HUES64 (cell line): Measurements from ENCODE around the gene TSLP.

ENCODE experiments used
- H3K27ac ChIP-seq: 2 replicates; pipeline ENCODE4 v1.7.0; 2013; ENCODE audit warnings: low read depth, low read length, inconsistent platforms
- H3K27me3 ChIP-seq: 2 replicates; pipeline ENCODE4 v1.6.1; 2013; ENCODE audit warnings: mild to moderate bottlenecking, low read length; ENCODE audit not compliant: insufficient read depth
- H3K36me3 ChIP-seq: 2 replicates; pipeline ENCODE4 v1.6.1; 2013; ENCODE audit warnings: mild to moderate bottlenecking, low read length; ENCODE audit not compliant: insufficient read depth
- H3K4me1 ChIP-seq: 2 replicates; pipeline ENCODE4 v1.6.1; 2013; ENCODE audit warnings: mild to moderate bottlenecking, low read length, moderate library complexity; ENCODE audit not compliant: insufficient read depth
- H3K4me3 ChIP-seq: 2 replicates; pipeline ENCODE4 v1.5.1; 2013; ENCODE audit warnings: mild to moderate bottlenecking, low read length, moderate library complexity
- H3K9ac ChIP-seq: 2 replicates; pipeline ENCODE4 v1.6.1; 2013; ENCODE audit warnings: mild to moderate bottlenecking, low read depth, low read length
- H3K9me3 ChIP-seq: 2 replicates; pipeline ENCODE4 v1.6.1; 2013; ENCODE audit warnings: low read depth, low read length; ENCODE audit not compliant: insufficient read depth
- WGBS: fragments of 150-250, 120-280 bp; methylation state at CpG from one replicate; pipeline ENCODE4 v1.1.7; 2013; ENCODE audit warnings: missing lambda C conversion rate; 5-methylcytosine and 5-hydroxymethylcytosine counted together

The TSLP gene

DNA sequence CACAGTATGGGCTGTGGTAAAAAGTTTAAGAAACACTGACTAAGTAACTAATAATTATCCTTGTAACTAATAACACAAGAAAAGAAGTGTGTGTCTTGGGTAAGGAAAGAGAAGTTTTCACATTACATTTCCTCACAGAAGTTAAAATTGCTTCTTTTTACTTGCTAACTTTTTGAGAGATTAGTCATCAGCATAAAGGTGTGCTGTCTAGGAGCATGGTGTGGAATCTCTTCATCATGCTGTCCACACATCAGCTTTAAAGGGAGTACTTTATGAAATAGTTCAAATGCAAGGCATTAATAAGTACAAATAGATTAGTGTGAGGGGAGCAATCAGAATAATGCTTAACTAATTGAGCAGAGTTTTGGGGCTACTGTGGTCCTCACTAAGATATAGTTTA, 50.4 kb downstream of the TSLP start:
- Histone ChIP-seq H3K9me3 (no peaks in the 10 kb centered on the region), H3K36me3 (peaks cover 92% of the 10 kb centered on the region), H3K27me3 (no peaks in the 10 kb centered on the region), H3K9ac (no peak overlapping the region), H3K4me3 (no peak overlapping the region), H3K27ac (no peak overlapping the region; the same call in 1 of the 2 replicates), H3K4me1 (peaks cover 41% of the 10 kb centered on the region)

DNA sequence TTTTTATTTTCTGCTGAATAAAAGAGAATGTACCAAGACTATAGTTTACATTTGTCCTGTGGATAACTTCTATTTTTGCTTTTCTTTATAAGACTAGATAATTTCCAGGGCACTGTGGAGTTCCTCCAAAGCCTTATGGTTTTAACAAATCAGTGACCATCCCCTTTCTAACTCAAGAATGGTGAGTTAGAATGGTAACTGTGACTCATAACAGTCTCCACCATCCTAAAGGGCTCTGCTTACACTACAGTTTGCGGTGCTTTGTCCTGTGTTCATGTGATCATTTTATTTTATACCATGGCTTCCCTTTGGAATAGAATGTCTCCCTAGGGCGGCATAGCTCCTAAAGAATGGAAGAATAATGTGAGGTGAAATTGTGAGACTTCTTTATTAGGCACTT, 50.9 kb downstream of the TSLP start:
- Histone ChIP-seq H3K9ac (no peak overlapping the region), H3K27me3 (no peaks in the 10 kb centered on the region), H3K36me3 (peaks cover 97% of the 10 kb centered on the region), H3K27ac (no peak overlapping the region), H3K4me1 (peaks cover 41% of the 10 kb centered on the region), H3K9me3 (no peaks in the 10 kb centered on the region), H3K4me3 (no peak overlapping the region)
- WGBS: 100% methylated on average over 2 of the region's 2 CpGs

DNA sequence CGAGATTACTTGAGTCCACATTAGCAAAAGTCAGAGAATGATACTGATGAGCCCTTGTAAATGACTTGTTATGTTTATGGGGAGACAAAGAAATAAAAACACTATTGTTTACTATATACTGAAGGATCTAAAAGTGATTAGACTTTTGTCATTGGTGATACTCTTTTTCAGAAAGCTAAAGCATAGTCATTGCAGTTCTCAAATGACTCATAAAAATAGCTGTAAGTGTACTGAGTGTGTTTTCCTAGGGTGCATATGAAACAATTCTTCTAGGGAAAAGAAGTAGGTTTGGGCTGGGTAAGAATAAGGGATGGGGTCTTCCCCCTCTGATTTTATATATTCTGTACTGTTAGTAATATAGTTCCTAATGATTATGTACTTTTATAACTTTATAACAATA, 53.3 kb downstream of the TSLP start:
- Histone ChIP-seq H3K27me3 (no peaks in the 10 kb centered on the region), H3K9me3 (no peaks in the 10 kb centered on the region), H3K36me3 (peaks cover 88% of the 10 kb centered on the region), H3K4me1 (peaks cover 41% of the 10 kb centered on the region), H3K9ac (no peak overlapping the region), H3K4me3 (no peak overlapping the region), H3K27ac (no peak overlapping the region)
- WGBS: 100% methylated on average over 1 of the region's 1 CpG

DNA sequence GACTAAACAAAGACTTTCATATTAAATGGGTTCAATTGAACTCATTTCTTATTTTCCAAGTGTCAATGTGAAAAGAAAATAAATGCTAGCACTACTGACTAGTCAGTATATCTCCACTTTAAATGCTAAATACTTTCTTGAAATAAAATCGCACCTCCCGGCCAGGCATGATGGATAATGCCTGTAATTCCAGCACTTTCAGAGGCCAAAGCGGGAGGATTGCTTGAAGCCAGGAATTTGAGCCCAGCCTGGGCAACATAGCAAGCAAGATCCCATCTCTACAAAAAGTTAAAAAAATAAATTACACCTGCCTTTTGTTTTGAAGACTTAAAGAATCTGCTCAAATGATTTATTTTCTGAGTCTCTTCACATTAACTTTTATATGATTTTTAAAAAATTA, 55.4 kb downstream of the TSLP start:
- H3K4me3 ChIP-seq: no peak overlapping the region; the same call in 1 of the 2 replicates
- no peaks in the 10 kb centered on the region for H3K27me3 ChIP-seq
- H3K4me1 ChIP-seq: peaks cover 61% of the 10 kb centered on the region
- H3K9ac ChIP-seq: peak overlapping the region; percentile 59; the same call in 1 of the 2 replicates
- H3K9me3 ChIP-seq: no peaks in the 10 kb centered on the region
- 89% methylated on average over 3 of the region's 3 CpGs for WGBS
- H3K36me3 ChIP-seq: peaks cover 67% of the 10 kb centered on the region
- peak overlapping the region; percentile 52 for H3K27ac ChIP-seq
